ENCODE data around the gene PSMD14.
"Not testable (repeated sequence)": the region's sequence is repeated elsewhere in the genome, so short reads cannot be mapped to it uniquely, and the experiment has no call there.

Gene PSMD14

DNA sequence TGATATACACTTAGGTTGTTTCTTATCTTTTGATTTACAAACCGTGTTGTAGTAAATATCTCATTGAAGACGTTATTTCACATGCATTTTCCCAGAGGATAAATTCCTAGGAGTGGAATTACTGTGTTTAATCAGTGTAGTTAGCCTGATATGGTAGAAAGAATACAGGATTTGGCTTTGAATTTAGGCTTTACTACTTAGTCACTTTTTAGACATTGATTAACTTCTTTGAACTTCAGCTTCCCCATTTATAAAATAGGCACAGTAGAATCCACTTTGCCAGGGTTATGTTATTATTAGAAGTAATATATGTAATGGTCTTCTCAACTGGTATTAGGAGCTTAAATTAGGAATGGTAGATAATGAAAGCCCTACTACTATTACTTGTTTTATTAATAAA, 27.4 kb downstream of the PSMD14 start:
- no peak for DNase-seq (ENCODE audit: low read depth in 2 of 3, low spot score in 1 of 3)

DNA sequence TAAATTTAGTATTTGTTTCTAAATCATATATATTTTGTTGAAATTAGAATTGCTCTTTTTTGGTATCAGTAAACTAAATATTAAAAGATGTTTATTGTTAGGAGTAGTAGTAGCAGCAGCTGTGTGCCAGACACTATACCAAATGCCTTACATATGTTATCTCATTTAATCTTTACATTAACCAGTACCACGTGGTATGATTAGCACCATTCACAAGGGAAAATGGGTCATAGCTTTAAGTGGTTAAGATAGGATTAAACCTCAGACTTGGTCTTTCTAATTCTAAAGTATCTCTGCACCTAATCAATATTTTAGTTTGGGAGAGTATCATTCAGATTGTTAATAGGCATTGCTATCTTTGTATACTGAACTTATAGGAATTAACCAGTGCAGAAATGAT, 29.0 kb downstream of the PSMD14 start:
- DNase-seq (ENCODE audit: low read depth in 2 of 3, low spot score in 1 of 3): no peak

DNA sequence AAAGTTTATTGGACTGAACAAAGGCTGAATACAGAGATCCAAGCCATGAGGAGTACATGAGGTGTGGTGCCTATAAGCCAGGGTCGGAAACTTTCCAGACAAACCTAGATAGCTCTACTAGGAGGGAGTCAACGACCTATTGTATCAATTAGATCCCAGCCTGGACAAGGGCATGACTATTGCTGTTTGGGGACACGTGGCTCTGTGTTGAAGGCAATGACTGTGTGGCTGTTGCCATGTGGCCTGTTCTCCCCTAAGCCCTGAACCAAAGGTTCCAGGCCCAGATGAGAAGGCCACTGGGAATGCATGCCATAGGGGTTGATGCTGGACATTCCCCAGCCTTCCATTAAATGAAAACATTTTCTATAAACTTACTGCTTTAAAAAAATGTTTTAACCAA, 31.3 kb downstream of the PSMD14 start:
- not testable (repeated sequence) for DNase-seq (ENCODE audit: low read depth in 2 of 3, low spot score in 1 of 3)

DNA sequence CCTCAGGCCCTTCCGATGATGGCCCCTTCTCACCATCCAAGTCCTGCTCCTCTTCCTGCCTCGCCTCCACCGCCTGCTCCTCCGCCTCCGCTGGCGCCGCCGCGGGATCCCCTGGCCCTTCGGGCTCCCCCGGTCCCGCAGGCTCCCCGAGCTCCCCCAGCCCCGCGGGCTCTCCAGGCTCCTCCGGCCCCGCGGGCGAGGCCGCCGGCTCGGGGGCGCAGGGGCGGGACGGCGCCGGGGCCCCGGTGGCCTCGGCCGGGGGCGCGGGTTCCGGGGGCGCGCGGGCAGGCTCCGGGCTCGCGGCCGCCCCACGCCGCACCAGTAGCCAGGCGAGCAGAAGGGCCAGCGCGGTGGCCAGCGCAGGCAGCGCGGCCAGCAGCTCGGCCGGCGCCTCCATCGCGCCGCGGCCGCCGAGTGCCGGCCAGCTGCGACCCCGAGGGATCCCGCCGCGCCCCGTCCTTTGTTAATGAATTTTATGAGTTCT, 32.7 kb downstream of the PSMD14 start:
- DNase-seq (ENCODE audit: low read depth in 2 of 3, low spot score in 1 of 3): not testable (repeated sequence)

DNA sequence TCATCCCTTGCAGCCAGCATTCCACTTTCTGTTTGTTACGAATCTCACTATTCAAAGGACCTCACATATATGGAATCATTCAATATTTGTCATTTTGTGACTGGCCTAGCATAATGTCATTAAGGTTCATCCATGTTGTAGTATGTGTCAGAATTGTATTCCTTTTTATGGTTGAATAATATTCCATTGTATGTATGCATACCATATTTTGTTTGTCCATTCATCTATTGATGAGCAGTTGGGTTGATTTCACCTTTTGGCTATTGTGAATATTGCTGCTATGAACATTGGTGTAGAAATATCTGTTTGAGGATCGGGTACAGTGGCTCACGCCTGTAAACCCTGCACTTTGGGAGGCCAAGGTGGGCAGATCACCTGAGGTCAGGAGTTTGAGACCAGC, 35.0 kb downstream of the PSMD14 start:
- DNase-seq (ENCODE audit: low read depth in 2 of 3, low spot score in 1 of 3): no peak

DNA sequence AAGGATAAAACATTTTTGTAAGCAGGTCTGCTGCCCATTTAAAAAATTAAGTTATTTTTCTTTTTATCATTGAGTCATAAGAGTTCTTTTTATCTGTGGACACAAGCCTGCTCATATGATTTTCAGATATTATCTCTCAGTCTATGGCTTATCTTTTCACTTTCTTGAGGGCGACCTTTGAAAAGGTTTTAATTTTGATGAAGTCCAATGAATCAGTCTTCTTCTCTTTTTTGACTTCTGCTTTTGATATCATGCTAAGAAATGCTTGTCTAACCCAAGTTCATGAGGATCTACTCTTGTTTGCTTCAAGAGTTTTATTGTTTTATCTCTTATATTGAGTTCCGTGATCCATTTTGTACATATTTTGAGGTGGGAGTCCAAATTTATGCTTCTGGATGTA, 36.5 kb downstream of the PSMD14 start:
- DNase-seq (ENCODE audit: low read depth in 2 of 3, low spot score in 1 of 3): no peak

DNA sequence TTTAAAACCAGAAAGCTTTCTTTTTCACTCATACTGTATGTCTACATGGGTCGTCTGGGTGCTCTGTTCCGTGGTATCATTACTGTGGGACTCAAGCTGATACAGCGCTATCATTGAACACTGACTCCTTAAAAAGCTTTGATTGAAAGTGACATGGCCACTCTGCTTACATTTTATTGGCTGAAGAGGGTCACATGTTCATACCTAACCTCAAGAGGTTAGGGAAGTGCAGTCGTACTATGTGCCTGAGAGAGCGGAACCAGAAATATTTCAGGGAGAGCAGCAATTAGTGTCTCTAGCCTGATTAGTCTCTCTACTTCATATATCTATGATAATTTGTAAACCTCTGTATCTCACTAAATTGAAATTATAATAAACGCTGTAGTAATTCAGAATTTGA, 43.5 kb downstream of the PSMD14 start:
- DNase-seq (ENCODE audit: low read depth in 2 of 3, low spot score in 1 of 3): no peak

DNA sequence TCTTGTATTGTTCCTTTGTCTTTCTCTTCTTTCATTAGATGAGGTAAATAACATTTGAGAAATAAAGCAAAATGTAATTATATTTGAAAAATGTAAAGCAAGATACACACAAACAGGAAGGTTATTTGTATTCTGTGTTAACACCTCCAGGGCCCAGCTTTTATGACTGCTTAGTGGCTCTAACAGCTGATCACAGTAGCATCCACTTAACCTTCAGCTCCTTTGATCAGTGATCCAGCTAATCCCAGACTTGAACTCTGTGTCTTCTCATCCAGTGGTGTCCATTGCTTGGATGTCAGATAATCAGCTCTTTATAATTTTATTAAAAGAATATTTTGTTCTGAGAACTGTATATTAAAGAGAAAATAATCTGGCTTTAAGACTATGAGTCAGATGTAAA, 44.5 kb downstream of the PSMD14 start:
- no peak for DNase-seq (ENCODE audit: low read depth in 2 of 3, low spot score in 1 of 3)

DNA sequence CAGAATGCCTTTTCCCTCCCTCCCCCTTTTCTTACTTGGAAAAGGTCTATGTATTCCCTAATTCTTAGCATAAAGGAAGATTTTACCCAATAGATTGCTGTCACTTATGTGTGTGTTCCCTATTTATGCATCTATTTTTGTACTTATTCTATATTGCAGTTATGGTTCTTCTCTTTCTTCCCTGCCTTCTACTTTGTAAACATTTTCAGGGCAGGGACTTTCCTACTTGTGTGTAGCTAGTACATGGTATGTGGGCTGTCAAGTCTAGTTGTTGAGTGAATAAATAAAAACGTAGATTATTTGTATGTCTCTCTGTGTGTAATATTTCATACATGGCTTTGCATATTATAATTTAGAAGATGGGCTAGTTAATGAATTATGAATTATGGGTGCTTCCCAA, 45.3 kb downstream of the PSMD14 start:
- DNase-seq (ENCODE audit: low read depth in 2 of 3, low spot score in 1 of 3): no peak

DNA sequence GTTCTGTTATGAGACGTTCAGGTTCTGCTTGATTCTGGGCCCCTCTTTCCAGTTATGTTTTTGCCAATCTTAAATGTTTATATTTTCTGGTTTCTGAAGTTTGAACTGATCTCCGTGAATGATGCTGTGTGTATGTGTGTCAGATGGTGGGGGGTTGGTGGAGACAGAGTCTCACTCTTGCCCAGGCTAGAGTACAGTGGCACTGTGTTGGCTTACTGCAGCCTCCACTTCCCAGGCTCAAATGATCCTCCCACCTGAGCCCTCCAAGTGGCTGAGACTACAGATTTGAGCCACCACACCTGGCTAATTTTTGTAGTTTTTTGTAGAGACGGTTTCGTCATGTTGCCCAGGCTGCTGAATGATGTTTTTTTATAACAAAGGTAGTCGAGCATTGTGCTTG, 45.9 kb downstream of the PSMD14 start:
- no peak for DNase-seq (ENCODE audit: low read depth in 2 of 3, low spot score in 1 of 3)

DNA sequence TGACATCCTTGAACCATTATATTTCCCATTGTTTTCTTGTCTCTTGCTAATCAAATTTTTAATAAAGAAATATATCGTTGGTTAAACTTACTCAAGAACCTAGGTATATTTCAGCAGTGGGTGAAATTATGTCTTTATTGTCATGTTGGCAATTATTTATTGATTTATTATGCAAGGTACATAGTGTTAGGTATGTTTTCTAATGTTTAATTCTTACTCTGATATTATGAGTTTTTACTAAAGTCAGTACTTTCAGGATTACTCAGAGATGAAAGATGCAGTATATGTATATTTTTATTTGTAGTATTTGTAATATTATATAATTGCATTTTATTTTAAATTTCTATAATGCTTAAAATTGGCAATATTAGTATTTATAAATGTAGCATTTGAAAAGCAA, 46.9 kb downstream of the PSMD14 start:
- no peak for DNase-seq (ENCODE audit: low read depth in 2 of 3, low spot score in 1 of 3)

DNA sequence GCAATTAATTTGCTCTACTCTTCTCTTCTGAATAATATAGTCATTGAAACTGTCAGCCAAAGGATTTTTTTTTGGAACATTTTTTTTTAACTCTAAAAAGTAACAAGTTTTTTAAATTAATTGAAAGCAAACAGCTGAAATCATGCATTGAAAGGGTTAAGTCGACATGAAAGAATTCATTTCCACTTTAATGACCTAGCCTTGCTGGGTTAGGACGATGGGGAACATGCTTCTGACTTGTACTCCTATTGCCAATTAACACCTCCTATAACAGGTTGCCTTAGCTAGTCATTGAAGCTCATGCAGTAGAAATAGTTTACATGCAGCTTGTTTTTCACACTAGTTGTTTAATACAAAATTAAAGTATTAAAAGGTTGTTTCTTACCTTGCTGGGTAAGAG, 47.8 kb downstream of the PSMD14 start:
- DNase-seq (ENCODE audit: low read depth in 2 of 3, low spot score in 1 of 3): no peak

DNA sequence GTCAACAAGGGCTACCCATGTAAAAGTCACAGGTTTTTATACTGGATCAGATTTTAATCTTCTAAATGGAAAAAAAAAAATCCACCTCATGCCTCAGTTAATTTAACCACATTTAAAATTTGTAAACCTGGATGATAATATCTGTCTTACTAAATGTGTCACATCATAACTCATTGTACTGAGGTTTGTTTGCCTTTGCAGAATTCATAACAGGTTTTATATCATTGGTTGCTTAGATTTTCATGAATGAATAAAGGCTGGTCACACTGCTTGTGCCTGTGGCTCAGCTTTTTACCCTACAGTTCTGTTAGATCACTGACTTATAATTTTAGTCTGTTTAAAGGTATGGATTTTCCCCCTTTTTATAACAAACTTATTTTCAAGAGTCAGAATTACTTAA, 48.9 kb downstream of the PSMD14 start:
- DNase-seq (ENCODE audit: low read depth in 2 of 3, low spot score in 1 of 3): no peak

DNA sequence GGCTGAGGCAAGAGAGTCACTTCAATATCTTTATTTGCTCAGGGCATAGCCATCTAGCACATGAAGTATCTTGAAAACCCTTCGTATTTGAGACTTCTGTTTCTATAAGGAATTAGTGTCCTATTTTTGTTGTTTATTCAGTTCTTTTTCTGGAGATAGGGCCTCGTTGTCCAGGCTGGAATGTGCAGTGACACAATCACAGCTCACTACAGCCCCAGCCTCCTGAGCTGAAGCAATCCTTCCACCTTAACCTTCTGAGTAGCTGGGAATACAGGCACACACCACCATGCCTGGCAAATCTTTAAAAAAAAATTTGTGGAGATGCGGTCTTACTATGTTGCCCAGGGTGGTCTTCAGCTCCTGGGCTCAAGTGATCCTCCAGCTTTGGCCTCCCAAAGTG, 50.6 kb downstream of the PSMD14 start:
- no peak for DNase-seq (ENCODE audit: low read depth in 2 of 3, low spot score in 1 of 3)

DNA sequence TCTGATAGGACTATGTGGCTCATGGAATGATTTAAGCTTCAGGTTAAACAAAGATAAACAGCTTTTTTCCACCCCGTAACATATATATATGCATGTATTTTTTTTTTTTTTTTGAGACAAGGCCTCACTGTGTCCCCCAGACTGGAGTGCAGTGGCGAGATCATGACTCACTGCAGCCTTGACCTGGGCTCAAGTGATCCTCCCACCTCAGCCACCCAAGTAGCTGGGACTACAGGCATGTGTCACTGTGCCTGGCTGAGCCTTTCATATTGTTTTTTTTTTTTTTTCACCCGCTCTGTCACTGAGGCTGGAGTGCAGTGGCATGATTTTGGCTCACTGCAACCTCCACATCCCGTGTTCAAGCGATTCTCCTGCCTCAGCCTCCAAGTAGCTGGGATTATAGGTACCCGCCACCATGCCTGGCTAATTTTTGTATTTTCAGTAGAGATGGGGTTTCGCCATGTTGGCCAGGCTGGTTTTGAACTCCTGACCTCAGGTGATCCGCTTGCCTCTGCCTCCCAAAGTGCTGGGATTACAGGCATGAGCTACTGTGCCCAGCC, 52.0 kb downstream of the PSMD14 start:
- not testable (repeated sequence) for DNase-seq (ENCODE audit: low read depth in 2 of 3, low spot score in 1 of 3)

DNA sequence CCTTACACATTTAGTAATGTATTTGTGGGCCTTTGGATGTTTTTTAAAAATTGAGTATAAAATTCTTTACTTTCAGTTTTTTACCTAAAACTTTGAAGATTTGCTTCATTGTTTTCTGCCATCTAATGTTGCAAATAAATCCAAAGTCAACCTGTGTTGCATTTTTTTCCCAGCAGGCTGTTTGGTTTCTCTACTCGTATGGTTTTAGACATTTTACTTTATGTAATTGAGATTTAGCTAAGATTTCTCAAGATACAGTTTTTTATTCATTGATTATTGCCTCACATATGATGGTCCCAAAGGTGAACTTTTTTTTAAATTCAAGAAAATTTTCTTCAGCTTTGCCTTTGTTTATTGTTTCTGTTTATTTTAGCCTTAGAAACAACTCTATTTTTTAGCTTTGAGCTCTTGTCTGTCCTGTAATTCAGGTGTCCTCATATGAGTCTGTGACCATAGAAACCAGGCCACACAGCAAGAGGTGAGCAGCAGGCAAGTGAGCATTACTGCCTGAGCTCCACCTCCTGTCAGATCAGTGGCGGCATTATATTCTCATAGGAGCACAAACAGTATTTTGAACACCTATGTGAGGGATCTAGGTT, 54.4 kb downstream of the PSMD14 start:
- no peak for DNase-seq (ENCODE audit: low read depth in 2 of 3, low spot score in 1 of 3)

DNA sequence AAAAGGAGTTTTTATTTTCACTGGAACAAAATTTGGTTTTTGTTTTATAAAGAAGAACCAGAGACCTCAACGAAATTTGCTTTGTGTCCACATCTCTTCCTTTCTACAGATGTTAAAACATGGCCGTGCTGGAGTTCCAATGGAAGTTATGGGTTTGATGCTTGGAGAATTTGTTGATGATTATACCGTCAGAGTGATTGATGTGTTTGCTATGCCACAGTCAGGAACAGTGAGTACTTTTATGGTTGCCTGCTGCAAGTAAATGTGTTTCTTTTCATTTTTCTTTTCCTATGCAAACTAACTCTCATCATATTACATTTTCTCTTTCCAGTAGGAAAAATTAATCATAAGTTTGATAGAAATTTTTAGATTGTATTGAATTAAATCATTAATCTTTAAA, 59.5 kb downstream of the PSMD14 start:
- DNase-seq (ENCODE audit: low read depth in 2 of 3, low spot score in 1 of 3): no peak

DNA sequence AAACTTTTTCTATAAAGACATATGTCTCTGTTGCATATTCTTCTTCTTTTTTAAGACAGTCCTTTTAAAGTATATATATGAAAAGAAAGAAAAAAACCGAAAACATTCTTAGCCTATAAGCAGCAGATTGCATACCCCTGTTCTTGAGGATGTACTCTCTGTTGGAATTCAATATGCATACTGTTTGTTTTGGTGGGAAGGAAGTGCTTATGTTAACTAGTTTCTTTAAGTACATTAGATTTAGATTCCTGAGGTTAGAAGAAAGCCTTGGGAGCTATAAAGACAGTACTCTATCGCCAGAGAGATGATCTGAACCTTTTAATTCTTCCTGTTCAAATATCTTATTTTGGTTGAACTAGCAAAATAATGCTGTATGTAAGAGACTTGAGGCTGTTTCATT, 61.1 kb downstream of the PSMD14 start:
- no peak for DNase-seq (ENCODE audit: low read depth in 2 of 3, low spot score in 1 of 3)

DNA sequence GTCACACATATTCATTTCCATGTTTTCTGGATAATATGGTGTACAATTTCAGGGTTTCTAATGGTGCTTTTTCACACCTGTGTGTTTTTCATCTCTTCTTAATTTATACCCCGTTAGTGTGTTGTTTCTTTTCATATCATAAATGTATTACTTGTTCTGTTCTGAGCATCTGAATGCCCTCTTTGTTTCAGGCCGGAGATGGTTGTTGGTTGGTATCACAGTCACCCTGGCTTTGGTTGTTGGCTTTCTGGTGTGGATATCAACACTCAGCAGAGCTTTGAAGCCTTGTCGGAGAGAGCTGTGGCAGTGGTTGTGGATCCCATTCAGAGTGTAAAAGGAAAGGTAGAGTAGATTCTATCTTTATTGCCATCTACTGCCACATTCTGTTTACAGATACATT, 62.8 kb downstream of the PSMD14 start:
- no peak for DNase-seq (ENCODE audit: low read depth in 2 of 3, low spot score in 1 of 3)

DNA sequence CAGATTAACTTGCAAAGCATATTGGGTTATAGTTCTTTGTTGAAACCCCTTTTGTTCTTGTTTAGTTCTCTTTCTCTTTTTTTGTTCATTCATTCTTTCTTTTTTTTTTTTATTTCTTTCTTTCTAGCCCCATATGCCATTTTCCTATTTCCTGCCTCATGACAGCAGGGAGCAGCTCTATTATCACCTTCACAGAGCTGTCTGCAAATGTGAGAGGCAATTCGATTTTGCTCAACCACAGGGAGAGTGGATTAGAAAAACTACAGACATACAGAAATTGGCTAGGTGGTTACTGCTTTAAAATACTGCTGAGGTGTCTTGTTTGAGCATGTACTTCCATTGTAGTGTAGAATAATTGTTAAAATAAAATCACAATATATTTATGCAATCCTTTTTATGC, 63.6 kb downstream of the PSMD14 start:
- no peak for DNase-seq (ENCODE audit: low read depth in 2 of 3, low spot score in 1 of 3)

DNA sequence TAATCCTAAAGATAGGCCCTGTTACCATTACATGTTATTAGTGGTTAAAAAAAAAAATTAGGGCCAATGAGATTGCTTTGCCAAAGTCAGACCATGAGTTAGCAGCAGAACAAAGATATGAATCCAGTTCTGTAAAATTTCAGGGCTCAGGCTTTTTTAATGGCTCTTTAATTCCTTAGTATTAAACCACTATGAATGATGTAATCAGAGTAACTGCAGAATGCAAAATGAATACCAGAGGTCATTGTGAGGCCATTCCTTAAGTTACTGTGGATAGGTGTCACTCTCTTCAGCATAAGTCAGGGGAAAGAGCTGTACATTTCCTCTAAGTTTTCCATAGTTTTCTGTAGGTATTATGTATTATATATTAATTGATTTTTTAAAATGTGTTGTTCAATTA, 65.7 kb downstream of the PSMD14 start:
- DNase-seq (ENCODE audit: low read depth in 2 of 3, low spot score in 1 of 3): no peak

DNA sequence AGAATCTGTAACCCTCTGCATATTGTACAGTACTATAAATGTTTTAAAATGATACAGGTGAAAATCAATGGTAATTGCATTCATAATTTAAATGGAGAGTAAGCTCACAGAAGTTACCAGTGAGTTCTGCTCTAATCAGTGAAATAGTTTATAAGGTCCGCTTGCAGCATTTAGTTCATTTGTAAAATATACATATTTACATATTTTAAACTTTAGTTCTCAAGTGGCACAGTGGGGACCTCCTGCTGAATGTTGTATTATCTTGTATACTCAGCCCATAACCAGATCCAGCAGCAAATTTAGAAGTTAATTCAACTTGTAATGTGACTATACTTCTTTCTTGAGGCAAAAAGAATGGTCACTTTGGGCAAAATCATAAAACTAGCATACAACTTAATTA, 66.2 kb downstream of the PSMD14 start:
- no peak for DNase-seq (ENCODE audit: low read depth in 2 of 3, low spot score in 1 of 3)

DNA sequence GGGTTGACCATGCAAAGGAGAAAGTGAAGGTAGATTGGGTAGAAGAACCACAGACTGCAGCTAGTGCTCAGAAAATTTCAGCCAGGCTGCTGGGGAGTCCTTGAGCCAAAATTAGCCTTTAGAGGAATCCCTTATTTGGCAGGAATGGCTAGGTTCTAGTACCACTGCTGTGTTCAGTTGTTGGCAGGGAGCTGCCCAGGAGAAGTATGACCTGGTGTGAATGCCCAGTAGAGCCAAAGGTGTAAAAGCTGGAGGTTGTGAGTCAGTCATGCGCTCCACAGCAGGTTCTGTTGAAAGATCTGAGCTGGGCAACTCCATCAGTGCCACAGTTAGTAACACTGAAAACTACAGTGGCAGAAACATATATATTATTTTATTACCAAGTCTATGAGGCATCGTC, 71.5 kb downstream of the PSMD14 start:
- DNase-seq (ENCODE audit: low read depth in 2 of 3, low spot score in 1 of 3): no peak

Measured in stimulated activated CD4-positive, alpha-beta T cell treated with anti-CD3 and anti-CD28 coated beads, Interleukin-12 subunit alpha, Interleukin-12 subunit beta, amount 100 ng/mL, for 48 hours (primary cell).